Measurements from ENCODE around the gene TSPAN32. TPM values are rescaled to one million over a fixed set of nuclear protein-coding genes. Genes with fewer than 3 reads are reported as not detected.
A peak's percentile ranks its signal among the peaks of the same experiment; 100 is the strongest.

Gene TSPAN32
- total and polyA plus RNA-seq, 5 donors: 11.4 to 24.0 (median 14.2) TPM

DNA sequence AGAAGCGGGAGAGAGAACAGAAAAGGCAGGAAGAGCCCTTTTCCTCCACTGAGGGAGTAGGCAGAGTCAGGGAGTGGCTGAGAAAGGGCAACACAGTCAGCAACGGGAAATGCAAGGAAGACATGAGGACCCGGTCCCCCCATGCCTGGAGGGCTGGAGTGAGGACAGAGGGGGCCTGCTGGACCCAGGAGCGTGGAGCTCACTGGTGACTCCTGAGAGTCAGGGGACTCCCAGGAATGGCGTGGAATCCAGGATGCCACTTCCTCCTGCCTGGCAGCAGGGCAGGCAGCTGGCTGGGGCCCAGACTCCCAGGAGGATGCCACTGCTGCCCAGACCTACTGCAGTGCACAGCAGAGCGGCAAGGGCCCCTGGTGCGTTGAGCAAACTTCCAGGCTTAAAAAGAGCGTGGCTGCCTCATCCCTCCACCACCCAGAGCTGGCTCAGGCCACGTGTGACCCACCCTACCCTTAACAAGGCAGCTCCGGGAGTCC, 11.4 kb upstream of the TSPAN32 start:
- ATAC-seq (peak; percentile 32 to 68), DNase-seq (no peak)
- intact Hi-C loops (cut with DNase I): loop anchor here in 1 of 4 donors (10.0 kb wide), 1 partner anchor 224 kb away; no protein-coding TSS in a partner anchor
- no peak overlapping the region for H3K4me3 ChIP-seq (ENCODE audit: low read length)
- H3K4me1 ChIP-seq (ENCODE audit: control insufficient read depth, insufficient read depth, low read length): no peaks in the 10 kb centered on the region
- H3K9me3 ChIP-seq (ENCODE audit: control insufficient read depth, low read length): no peaks in the 10 kb centered on the region
- H3K27ac ChIP-seq (ENCODE audit: low read length): no peak overlapping the region
- 37% methylated on average over 10 of the region's 10 CpGs for WGBS
- no peaks in the 10 kb centered on the region for H3K27me3 ChIP-seq (ENCODE audit: control insufficient read depth, insufficient read depth)

DNA sequence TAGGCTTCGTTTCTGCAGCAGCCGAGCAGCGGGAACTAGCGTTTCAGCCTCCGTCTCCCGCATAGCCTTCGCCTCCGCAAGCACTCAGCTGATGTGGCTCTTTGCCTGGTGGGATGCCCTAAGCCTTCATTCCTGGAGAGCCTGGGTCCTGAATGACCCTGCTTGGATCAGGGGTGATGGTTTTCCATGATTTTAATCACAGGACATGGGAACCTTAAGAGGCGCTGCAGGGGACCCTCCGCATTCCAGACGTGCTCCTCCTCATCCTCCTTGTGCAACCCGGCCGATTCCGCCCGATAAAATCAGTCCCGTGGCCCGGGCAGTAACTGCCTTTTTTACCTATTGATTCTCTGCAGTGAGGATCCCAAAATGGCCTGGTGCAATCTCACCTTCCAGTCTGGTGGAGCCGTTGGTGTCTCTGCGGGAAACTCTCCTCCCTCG, 8.3 kb upstream of the TSPAN32 start:
- DNase-seq (no peak), ATAC-seq (no peak)
- H3K4me1 ChIP-seq (ENCODE audit: control insufficient read depth, insufficient read depth, low read length): no peaks in the 10 kb centered on the region
- H3K4me3 ChIP-seq (ENCODE audit: low read length): no peak overlapping the region
- intact Hi-C loops (cut with DNase I): loop anchor here in 1 of 4 donors (10.0 kb wide), 1 partner anchor 221 kb away; no protein-coding TSS in a partner anchor
- H3K27ac ChIP-seq (ENCODE audit: low read length): no peak overlapping the region
- no peaks in the 10 kb centered on the region for H3K9me3 ChIP-seq (ENCODE audit: control insufficient read depth, low read length)
- 87% methylated on average over 20 of the region's 20 CpGs for WGBS
- no peaks in the 10 kb centered on the region for H3K27me3 ChIP-seq (ENCODE audit: control insufficient read depth, insufficient read depth)

DNA sequence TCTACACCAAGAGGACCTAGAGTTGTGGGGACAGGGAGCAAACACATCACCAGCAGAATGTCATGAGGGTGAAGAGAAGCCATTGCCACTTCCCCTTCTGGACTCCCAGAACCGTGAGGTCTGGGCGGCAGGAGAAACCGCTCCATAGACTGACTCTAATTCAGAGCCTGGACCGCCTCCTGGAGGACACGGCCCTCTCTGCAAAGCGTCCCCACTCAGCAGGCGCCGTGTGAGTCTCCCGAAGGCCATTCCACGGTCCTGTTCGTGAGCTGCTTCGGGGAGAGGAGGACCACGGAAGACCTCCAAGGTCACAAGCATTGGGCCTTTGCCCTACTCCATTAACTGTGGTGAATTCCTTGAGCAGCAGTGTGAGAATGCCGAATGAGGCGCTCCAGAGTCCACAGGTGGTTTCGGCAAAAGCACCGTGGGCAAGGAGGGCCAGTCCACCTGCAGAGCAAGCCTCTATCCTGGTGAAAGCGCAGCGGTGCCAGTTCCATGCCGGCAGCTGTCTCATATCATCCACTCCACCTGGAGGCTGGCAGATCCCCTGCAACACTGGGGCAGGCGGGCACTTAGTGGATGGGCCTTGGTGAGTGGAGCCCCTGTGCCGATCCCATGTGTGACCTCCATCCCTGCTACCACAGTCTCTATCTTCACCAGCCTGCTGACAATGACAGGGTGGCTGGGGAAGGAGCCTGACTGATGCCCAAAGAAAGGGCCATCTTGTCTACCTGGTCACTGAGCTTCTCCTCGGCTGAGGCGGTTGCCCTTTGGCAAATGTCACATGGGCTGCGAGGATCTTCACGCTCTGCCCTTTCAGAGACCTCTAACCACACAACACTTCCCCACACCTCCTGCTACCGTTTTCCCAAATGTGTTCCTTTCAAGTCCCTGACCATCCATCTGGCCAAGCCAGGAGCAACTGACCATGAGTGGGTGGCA, 7.6 kb upstream of the TSPAN32 start:
- H3K27ac ChIP-seq (ENCODE audit: low read length): no peak overlapping the region
- 79% methylated on average over 27 of the region's 27 CpGs for WGBS
- no peak for DNase-seq
- no peaks in the 10 kb centered on the region for H3K9me3 ChIP-seq (ENCODE audit: control insufficient read depth, low read length)
- no peaks in the 10 kb centered on the region for H3K27me3 ChIP-seq (ENCODE audit: control insufficient read depth, insufficient read depth)
- intact Hi-C loops (cut with DNase I): loop anchor here in 1 of 4 donors (10.0 kb wide), 1 partner anchor 221 kb away; no protein-coding TSS in a partner anchor
- H3K4me1 ChIP-seq (ENCODE audit: control insufficient read depth, insufficient read depth, low read length): no peaks in the 10 kb centered on the region
- ATAC-seq: no peak
- no peak overlapping the region for H3K4me3 ChIP-seq (ENCODE audit: low read length)

GRCh38 chr11:2294926-2295290, 6.9 kb upstream of the TSPAN32 start:
- no peaks in the 10 kb centered on the region for H3K4me1 ChIP-seq (ENCODE audit: control insufficient read depth, insufficient read depth, low read length)
- no peak overlapping the region for H3K4me3 ChIP-seq (ENCODE audit: low read length)
- H3K9me3 ChIP-seq (ENCODE audit: control insufficient read depth, low read length): no peaks in the 10 kb centered on the region
- DNase-seq: no peak
- H3K27ac ChIP-seq (ENCODE audit: low read length): no peak overlapping the region
- 82% methylated on average over 8 of the region's 8 CpGs for WGBS
- ATAC-seq: no peak
- intact Hi-C loops (cut with DNase I): loop anchor here (5.0 to 10.0 kb wide), 3 partner anchors 93 to 220 kb away; no protein-coding TSS in a partner anchor
- H3K27me3 ChIP-seq (ENCODE audit: control insufficient read depth, insufficient read depth): no peaks in the 10 kb centered on the region

DNA sequence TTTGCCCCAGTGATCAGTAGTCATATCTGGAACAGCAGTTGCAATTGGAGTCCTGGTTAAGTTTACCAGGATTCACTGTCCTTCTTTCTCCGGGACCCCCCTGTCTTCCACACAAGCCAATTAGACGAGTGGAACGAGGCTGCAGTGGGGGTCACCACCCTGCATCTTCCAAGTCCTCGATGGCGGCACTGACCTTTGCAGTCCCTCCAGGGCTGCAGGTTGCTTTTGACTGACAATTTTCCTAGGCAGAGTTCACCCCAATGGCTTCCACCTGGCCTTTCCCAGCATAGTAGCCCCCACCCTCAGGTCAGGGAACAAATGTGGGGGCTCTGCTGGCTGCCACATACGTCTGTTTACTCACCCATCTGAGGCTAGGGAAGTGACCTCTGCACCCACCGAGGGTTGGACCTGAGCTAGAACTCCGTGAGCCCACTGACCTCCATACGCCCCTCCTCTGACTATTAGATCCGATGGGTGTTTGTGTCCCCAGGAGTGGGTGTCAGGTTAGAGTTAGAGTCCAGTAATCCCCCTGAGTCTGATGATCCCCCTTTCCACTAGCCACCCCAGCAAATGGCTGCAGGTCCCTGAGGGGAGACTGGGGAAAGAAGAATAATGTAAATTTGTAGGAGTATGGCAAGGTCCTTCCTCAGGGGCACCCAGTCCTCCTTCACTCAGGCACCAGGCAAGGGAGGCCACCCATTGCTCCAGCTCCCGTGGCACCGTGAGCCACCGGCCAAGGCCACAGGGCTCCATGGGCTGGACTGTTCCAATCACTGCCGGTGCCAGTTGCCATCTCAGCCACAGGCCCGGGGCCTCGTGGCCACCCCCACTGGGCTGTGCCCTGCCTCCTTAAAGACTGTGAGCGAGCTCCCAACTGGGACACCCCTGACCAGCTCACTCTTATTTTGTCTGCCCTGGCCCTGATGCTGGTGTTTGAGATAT, 5.6 kb upstream of the TSPAN32 start:
- 84% methylated on average over 17 of the region's 17 CpGs for WGBS
- no peak for ATAC-seq

DNA sequence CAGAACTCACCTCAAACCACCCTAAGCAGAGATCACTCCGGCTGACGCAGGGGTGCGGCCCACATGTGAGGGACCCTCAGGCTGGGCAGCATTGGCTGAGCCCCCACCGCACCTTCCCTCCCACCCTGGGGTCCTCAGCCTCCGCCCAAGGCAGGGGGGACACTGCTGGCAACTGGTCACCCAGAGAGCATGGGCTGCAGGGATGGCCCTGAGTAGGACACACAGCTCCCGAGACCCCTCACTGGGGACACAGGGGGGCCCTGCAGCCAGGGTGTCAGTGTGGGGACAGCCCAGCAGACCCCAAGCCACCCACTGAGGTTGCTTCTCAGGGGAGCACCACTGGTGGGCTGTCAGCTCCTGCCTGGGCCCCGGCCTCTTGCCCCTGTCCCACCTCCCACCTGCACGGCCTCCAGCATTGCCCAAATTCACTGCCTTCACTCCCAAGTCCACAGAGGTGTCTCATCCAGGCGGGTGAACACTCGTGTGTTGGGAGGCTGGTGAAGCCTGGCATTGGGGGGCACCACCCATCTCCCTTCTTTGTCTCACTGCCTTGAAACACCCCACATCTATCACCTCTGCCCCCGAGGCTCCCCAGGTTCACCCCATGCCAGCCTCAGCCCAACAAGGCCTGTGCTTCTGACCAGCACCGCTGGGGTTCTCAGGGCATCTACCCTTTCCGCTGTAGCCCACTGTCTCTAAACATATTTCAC, 4.7 kb upstream of the TSPAN32 start:
- no peak overlapping the region for H3K27ac ChIP-seq (ENCODE audit: low read length)
- no peak overlapping the region for H3K4me3 ChIP-seq (ENCODE audit: low read length)
- H3K4me1 ChIP-seq (ENCODE audit: control insufficient read depth, insufficient read depth, low read length): no peaks in the 10 kb centered on the region
- H3K27me3 ChIP-seq (ENCODE audit: control insufficient read depth, insufficient read depth): no peaks in the 10 kb centered on the region
- no peak for ATAC-seq
- WGBS: 87% methylated on average over 13 of the region's 13 CpGs
- intact Hi-C loops (cut with DNase I): loop anchor here (5.0 to 10.0 kb wide), 3 partner anchors 95 to 218 kb away; no protein-coding TSS in a partner anchor
- H3K9me3 ChIP-seq (ENCODE audit: control insufficient read depth, low read length): no peaks in the 10 kb centered on the region
- DNase-seq: no peak

More for the DNA sequence above, 5.6 kb upstream of the TSPAN32 start:
- DNase-seq: no peak
- intact Hi-C loops (cut with DNase I): loop anchor here (5.0 to 10.0 kb wide), 3 partner anchors 94 to 219 kb away; no protein-coding TSS in a partner anchor
- Histone ChIP-seq H3K9me3 (ENCODE audit: control insufficient read depth, low read length) (no peaks in the 10 kb centered on the region), H3K27me3 (ENCODE audit: control insufficient read depth, insufficient read depth) (no peaks in the 10 kb centered on the region), H3K4me1 (ENCODE audit: control insufficient read depth, insufficient read depth, low read length) (no peaks in the 10 kb centered on the region), H3K4me3 (ENCODE audit: low read length) (no peak overlapping the region), H3K27ac (ENCODE audit: low read length) (no peak overlapping the region)

- Histone ChIP-seq H3K4me1 (ENCODE audit: control insufficient read depth, insufficient read depth, low read length) (no peaks in the 10 kb centered on the region), H3K4me3 (ENCODE audit: low read length) (no peak overlapping the region), H3K27me3 (ENCODE audit: control insufficient read depth, insufficient read depth) (no peaks in the 10 kb centered on the region), H3K9me3 (ENCODE audit: control insufficient read depth, low read length) (no peaks in the 10 kb centered on the region), H3K27ac (ENCODE audit: low read length) (no peak overlapping the region)
- WGBS: 50% methylated on average over 1 of the region's 1 CpG
- no peak for DNase-seq
- ATAC-seq: no peak
- intact Hi-C loops (cut with DNase I): loop anchor here (5.0 to 10.0 kb wide), 3 partner anchors 95 to 217 kb away; no protein-coding TSS in a partner anchor
These were observed 4.2 kb upstream of the TSPAN32 start for GRCh38 chr11:2297623-2298030.

- no peak overlapping the region for H3K27ac ChIP-seq (ENCODE audit: low read length)
- H3K4me3 ChIP-seq (ENCODE audit: low read length): no peak overlapping the region
- intact Hi-C loops (cut with DNase I): loop anchor here (5.0 to 10.0 kb wide), 3 partner anchors 96 to 217 kb away; no protein-coding TSS in a partner anchor
- H3K27me3 ChIP-seq (ENCODE audit: control insufficient read depth, insufficient read depth): no peaks in the 10 kb centered on the region
- WGBS: 73% methylated on average over 14 of the region's 14 CpGs
- H3K9me3 ChIP-seq (ENCODE audit: control insufficient read depth, low read length): no peaks in the 10 kb centered on the region
- no peaks in the 10 kb centered on the region for H3K4me1 ChIP-seq (ENCODE audit: control insufficient read depth, insufficient read depth, low read length)
- no peak for ATAC-seq
- DNase-seq: no peak
These were observed 3.5 kb upstream of the TSPAN32 start for GRCh38 chr11:2298131-2298794.

DNA sequence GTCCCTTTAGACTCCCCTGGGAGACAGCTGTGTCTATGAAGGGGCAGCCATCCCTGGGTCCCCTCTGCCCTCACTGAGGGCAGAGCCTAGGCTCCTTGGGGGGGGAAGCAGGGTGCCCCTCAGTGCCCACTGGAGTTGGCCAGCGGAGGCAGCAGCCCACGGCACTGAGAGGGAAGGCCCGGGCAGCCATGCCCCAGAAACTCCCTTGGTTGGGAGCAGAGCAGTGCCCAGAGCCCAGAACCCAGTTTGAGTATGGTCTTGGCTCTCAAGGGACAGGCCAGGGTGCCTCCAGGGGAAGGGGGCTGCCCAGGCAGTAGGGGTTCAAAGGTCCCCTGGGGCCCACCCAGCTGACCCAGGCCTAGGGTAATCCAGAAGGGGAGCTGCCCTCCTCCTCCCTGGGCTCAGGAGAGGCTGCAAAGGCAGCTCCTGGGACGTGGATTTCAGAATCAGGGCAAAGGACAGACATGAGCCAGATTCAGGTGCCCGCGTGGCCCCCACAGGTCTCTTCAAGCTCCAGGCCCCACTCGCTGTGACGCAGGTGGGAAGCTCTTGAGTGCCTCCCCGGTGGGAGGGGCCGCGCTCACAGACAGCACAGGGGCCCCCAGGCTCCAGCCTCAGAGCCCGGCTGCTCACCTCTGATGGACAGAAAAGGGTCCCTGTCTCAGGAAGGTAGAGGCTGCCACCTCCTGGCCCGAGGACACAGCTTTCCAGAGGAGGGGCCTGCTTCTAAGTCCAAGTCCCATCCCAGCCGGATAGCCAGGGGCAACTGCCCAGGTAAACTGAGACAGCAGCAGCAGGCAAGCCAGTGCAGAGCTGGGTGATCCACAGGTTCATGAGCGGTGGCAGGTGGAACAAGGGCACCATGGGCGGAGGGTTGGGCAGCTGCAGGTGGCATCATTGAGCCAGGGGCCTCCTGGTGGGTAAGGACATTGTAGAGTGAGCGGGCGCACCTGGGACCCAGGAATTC, 2.7 kb upstream of the TSPAN32 start:
- ATAC-seq: no peak
- DNase-seq: no peak
- Histone ChIP-seq H3K4me1 (ENCODE audit: control insufficient read depth, insufficient read depth, low read length) (no peaks in the 10 kb centered on the region), H3K9me3 (ENCODE audit: control insufficient read depth, low read length) (no peaks in the 10 kb centered on the region), H3K27ac (ENCODE audit: low read length) (no peak overlapping the region), H3K27me3 (ENCODE audit: control insufficient read depth, insufficient read depth) (no peaks in the 10 kb centered on the region), H3K4me3 (ENCODE audit: low read length) (no peak overlapping the region)
- WGBS: 65% methylated on average over 18 of the region's 18 CpGs
- intact Hi-C loops (cut with DNase I): loop anchor here (5.0 to 10.0 kb wide), 3 partner anchors 97 to 216 kb away; no protein-coding TSS in a partner anchor
